SK-N-SH (cell line): Measurements from ENCODE around the gene ATG4C. TPM values are rescaled to one million over a fixed set of nuclear protein-coding genes. Genes with fewer than 3 reads are reported as not detected.

Experiments
- CTCF ChIA-PET: fragments of 300-600, 350-600 bp; formaldehyde crosslinking; extraction: SDS; loops from one replicate; lab custom pipeline; 2021; lab: Yijun Ruan, JAX
- POLR2A ChIA-PET: fragments of 350-600 bp; sonication (Branson Sonifier 250); formaldehyde crosslinking; extraction: SDS; loops from one replicate; lab custom pipeline; 2020; ENCODE audit warnings: antibody characterized with exemption, inconsistent platforms; lab: Yijun Ruan, JAX
- DNase-seq: peaks from one replicate; pipeline ENCODE4 v3.0.0; 2012
- H2AFZ ChIP-seq: fragments of 200-600 bp; sonication (generic); 2 replicates; pipeline ENCODE4 v1.8.1; 2016; ENCODE audit warnings: antibody characterized with exemption, mild to moderate bottlenecking, low read depth
- H3F3A ChIP-seq: fragments of 200-600 bp; sonication (generic); replicated peaks from 2 replicates; pipeline ENCODE3; 2016; ENCODE audit warnings: antibody characterized with exemption, mild to moderate bottlenecking; ENCODE audit not compliant: insufficient read depth
- H3K27ac ChIP-seq, 2 experiments: fragments of 200-500 bp in 1 of 2; fragments of 200-600 bp in 1 of 2; sonication (Bioruptor generic) in 1 of 2; sonication (generic), shearing (Covaris generic) in 1 of 2; 2 replicates each; pipeline versions ENCODE4 v1.5.1 to v1.6.1; 2014 to 2016; ENCODE audit warnings: low read depth in 2 of 2, inconsistent platforms in 1 of 2, low read length in 1 of 2, mild to moderate bottlenecking in 1 of 2, mixed read lengths in 1 of 2
- H3K27me3 ChIP-seq: fragments of 200-600 bp; sonication (generic), shearing (Covaris generic); 2 replicates; pipeline ENCODE4 v1.6.1; 2016; ENCODE audit warnings: mixed run types; ENCODE audit not compliant: insufficient read depth
- H3K36me3 ChIP-seq, 2 experiments: fragments of 200-500 bp in 1 of 2; fragments of 200-600 bp in 1 of 2; sonication (Bioruptor generic) in 1 of 2; sonication (generic) in 1 of 2; replicated peaks in 1 of 2; 2 replicates each; pipeline versions ENCODE3 to v1.5.1; 2014 to 2016; ENCODE audit warnings: low read length in 1 of 2, mild to moderate bottlenecking in 1 of 2; ENCODE audit not compliant: insufficient read depth in 2 of 2, control insufficient read depth in 1 of 2
- H3K4me1 ChIP-seq, 2 experiments: fragments of 200-500 bp in 1 of 2; fragments of 200-600 bp in 1 of 2; sonication (Bioruptor generic) in 1 of 2; sonication (generic), shearing (Covaris generic) in 1 of 2; 2 replicates each; pipeline versions ENCODE4 v1.5.1 to v1.6.1; 2014 to 2016; ENCODE audit warnings: low read depth in 1 of 2, low read length in 1 of 2, mixed run types in 1 of 2; ENCODE audit not compliant: insufficient read depth in 2 of 2, control insufficient read depth in 1 of 2
- H3K4me2 ChIP-seq: fragments of 200-600 bp; sonication (generic), shearing (Covaris generic); 2 replicates; pipeline ENCODE4 v1.6.1; 2017; ENCODE audit warnings: mixed run types
- H3K4me3 ChIP-seq, 2 experiments: fragments of 200-500 bp in 1 of 2; fragments of 200-600 bp in 1 of 2; sonication (Bioruptor generic) in 1 of 2; sonication (generic), shearing (Covaris generic) in 1 of 2; 2 replicates each; pipeline versions ENCODE4 v1.5.1 to v1.8.1; 2014 to 2016; ENCODE audit warnings: low read depth in 2 of 2, inconsistent platforms in 1 of 2, low read length in 1 of 2, mild to moderate bottlenecking in 1 of 2, mixed read lengths in 1 of 2, moderate library complexity in 1 of 2
- H3K79me2 ChIP-seq: fragments of 200-600 bp; sonication (generic); 2 replicates; pipeline ENCODE4 v1.8.1; 2017; ENCODE audit warnings: mild to moderate bottlenecking; ENCODE audit not compliant: insufficient read depth
- H3K9ac ChIP-seq: fragments of 200-600 bp; sonication (generic); 2 replicates; pipeline ENCODE4 v1.6.1; 2017; ENCODE audit warnings: mixed run types
- H3K9me2 ChIP-seq: fragments of 200-600 bp; sonication (generic); 2 replicates; pipeline ENCODE4 v1.6.1; 2017; ENCODE audit warnings: mixed run types
- H3K9me3 ChIP-seq: fragments of 200-600 bp; sonication (generic); 2 replicates; pipeline ENCODE4 v1.6.1; 2017; ENCODE audit warnings: mixed run types, mild to moderate bottlenecking, moderate library complexity
- H4K20me1 ChIP-seq: fragments of 200-600 bp; sonication (generic); 2 replicates; pipeline ENCODE4 v1.6.1; 2017; ENCODE audit warnings: mild to moderate bottlenecking, mixed run types; ENCODE audit not compliant: insufficient read depth
- EP300 ChIP-seq, 2 experiments: IDR thresholded peaks; 2 replicates each; pipeline versions ENCODE4 v1.4.0 to v1.6.1; 2012; ENCODE audit warnings: borderline replicate concordance in 1 of 2, low read depth in 1 of 2, low read length in 1 of 2
- EZH2phosphoT487 ChIP-seq: fragments of 200-600 bp; sonication (generic); IDR thresholded peaks from 2 replicates; pipeline ENCODE4 v1.6.1; 2017; ENCODE audit warnings: low read depth, mixed run types, mild to moderate bottlenecking, antibody characterized with exemption, moderate library complexity, borderline replicate concordance
- FOXJ3 ChIP-seq: sonication (generic); formaldehyde crosslinking; IDR thresholded peaks from 2 replicates; pipeline ENCODE4 v1.5.1; 2020; ENCODE audit warnings: mild to moderate bottlenecking, missing genetic modification reagents
- GABPA ChIP-seq: IDR thresholded peaks from 2 replicates; pipeline ENCODE4 v1.4.0; 2012; ENCODE audit warnings: low read depth, mild to moderate bottlenecking
- JUND ChIP-seq: IDR thresholded peaks from 2 replicates; pipeline ENCODE4 v1.4.0; 2012
- MAX ChIP-seq: IDR thresholded peaks from 2 replicates; pipeline ENCODE4 v1.4.0; 2012; ENCODE audit warnings: low read depth
- MEF2A ChIP-seq: IDR thresholded peaks from 2 replicates; pipeline ENCODE4 v1.4.0; 2012; ENCODE audit warnings: low read depth, borderline replicate concordance
- MXI1 ChIP-seq: IDR thresholded peaks from 2 replicates; pipeline ENCODE4 v1.6.1; 2012; ENCODE audit warnings: mild to moderate bottlenecking, low read depth, low read length, improper control_type of control experiment
- NFIC ChIP-seq: IDR thresholded peaks from 2 replicates; pipeline ENCODE4 v1.4.0; 2012; ENCODE audit warnings: borderline replicate concordance
- RAD21 ChIP-seq: IDR thresholded peaks from 2 replicates; pipeline ENCODE4 v1.6.1; 2012; ENCODE audit warnings: mild to moderate bottlenecking, low read length
- RCOR1 ChIP-seq: fragments of 150-350 bp; IDR thresholded peaks from 2 replicates; pipeline ENCODE4 v1.6.1; 2017; ENCODE audit warnings: antibody characterized with exemption, low read length
- REST ChIP-seq: IDR thresholded peaks from 2 replicates; pipeline ENCODE4 v1.6.1; 2012; ENCODE audit warnings: mild to moderate bottlenecking, low read depth, low read length, moderate library complexity
- SIN3A ChIP-seq: IDR thresholded peaks from 2 replicates; pipeline ENCODE4 v1.6.1; 2012; ENCODE audit warnings: low read depth, mild to moderate bottlenecking, low read length, moderate library complexity, borderline replicate concordance
- SMC3 ChIP-seq: IDR thresholded peaks from 2 replicates; pipeline ENCODE4 v1.6.1; 2012; ENCODE audit warnings: low read depth, low read length, improper control_type of control experiment
- TAF1 ChIP-seq: IDR thresholded peaks from 2 replicates; pipeline ENCODE4 v1.6.1; 2012; ENCODE audit warnings: low read depth, mild to moderate bottlenecking, low read length, moderate library complexity, borderline replicate concordance
- TCF12 ChIP-seq: IDR thresholded peaks from 2 replicates; pipeline ENCODE4 v1.4.0; 2012
- TEAD4 ChIP-seq: IDR thresholded peaks from 2 replicates; pipeline ENCODE4 v1.4.0; 2012; ENCODE audit warnings: mild to moderate bottlenecking, borderline replicate concordance; ENCODE audit not compliant: insufficient read depth
- WGBS: methylation state at CpG from one replicate; pipeline ENCODE4 v1.1.6; 2017; ENCODE audit warnings: low lambda C conversion rate; 5-methylcytosine and 5-hydroxymethylcytosine counted together
- polyA plus RNA-seq, 3 experiments: library from polyadenylated mRNA; depleted of rRNA; stranded (reverse); fragments of >200 nt; gene quantifications; 2 replicates each; pipeline ENCODE4 v1.2.3, GENCODE V29; 2012
- TF ChIP-seq, protein P1 (sequence below): fragments of 150-350 bp; IDR thresholded peaks from 2 replicates; pipeline ENCODE4 v1.6.1; 2017; ENCODE audit warnings: antibody characterized with exemption, low read length, low read depth, borderline replicate concordance
- TF ChIP-seq, protein P2 (sequence below): IDR thresholded peaks from 2 replicates; pipeline ENCODE4; 2012

Gene ATG4C
- polyA plus RNA-seq, 1 of the 3 experiments (the other 2 are of a cell fraction): 3.0 TPM

DNA sequence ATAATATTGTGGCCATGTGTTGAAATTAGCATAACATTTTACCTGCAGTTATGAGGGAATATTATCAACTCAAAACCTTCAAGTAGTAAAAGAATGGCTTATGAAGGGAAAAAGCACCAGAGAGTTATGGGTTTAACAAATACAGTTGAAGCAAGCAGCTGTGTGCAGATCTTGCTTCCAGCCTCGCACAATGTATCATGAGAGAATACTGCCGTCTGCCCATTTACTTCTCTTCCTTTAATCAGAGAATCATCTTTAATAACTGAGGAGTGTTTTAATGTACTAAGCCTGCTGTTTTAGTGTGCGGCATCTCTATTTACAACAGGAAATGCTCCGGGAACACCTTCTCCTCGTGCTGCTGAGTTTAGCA is 120.9 kb downstream of the ATG4C start:
- no peaks in the 10 kb centered on the region for H4K20me1 ChIP-seq
- no peaks in the 10 kb centered on the region for H3K79me2 ChIP-seq
- H3F3A ChIP-seq: no peaks in the 10 kb centered on the region
- no peaks in the 10 kb centered on the region for H3K9me3 ChIP-seq
- no peak for DNase-seq
- H3K27me3 ChIP-seq: no peaks in the 10 kb centered on the region
- ChIA-PET CTCF (interaction anchor here (1.4 to 3.5 kb wide), 5 partner anchors 11 to 244 kb away, joined by 3 to 35 read pairs (median 5); no protein-coding TSS in a partner anchor), POLR2A (no interaction called here)
- H3K9me2 ChIP-seq: no peaks in the 10 kb centered on the region
- H2AFZ ChIP-seq: no peak overlapping the region
- TF ChIP-seq RCOR1: no peak
- no peak for TF ChIP-seq SIN3A
- no peak for TF ChIP-seq EP300 (IDR thresholded peaks at IDR 0.05; ENCODE audit: borderline replicate concordance in 1 of 2, low read depth in 1 of 2, low read length in 1 of 2)
- no peak for TF ChIP-seq REST
- TF ChIP-seq, protein P1, sequence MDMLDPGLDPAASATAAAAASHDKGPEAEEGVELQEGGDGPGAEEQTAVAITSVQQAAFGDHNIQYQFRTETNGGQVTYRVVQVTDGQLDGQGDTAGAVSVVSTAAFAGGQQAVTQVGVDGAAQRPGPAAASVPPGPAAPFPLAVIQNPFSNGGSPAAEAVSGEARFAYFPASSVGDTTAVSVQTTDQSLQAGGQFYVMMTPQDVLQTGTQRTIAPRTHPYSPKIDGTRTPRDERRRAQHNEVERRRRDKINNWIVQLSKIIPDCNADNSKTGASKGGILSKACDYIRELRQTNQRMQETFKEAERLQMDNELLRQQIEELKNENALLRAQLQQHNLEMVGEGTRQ: no peak
- no peak for TF ChIP-seq TEAD4
- TF ChIP-seq MXI1: no peak
- TF ChIP-seq MAX: no peak
- TF ChIP-seq SMC3: no peak
- no peak for TF ChIP-seq RAD21
- no peak for TF ChIP-seq TCF12
- peaks cover 0 to 4% of the 10 kb centered on the region in 2 experiments; a peak in 2 of 4 replicates for H3K4me1 ChIP-seq
- H3K4me2 ChIP-seq: no peak overlapping the region
- 81% methylated on average over 5 of the region's 5 CpGs for whole genome bisulfite sequencing
- no peak overlapping the region for H3K4me3 ChIP-seq
- no peaks in the 10 kb centered on the region for H3K36me3 ChIP-seq
- H3K27ac ChIP-seq: no peak overlapping the region
- H3K9ac ChIP-seq: no peak overlapping the region

- 73% methylated on average over 6 of the region's 6 CpGs for WGBS
- no peak overlapping the region for H3K4me3 ChIP-seq
- peaks cover 0 to 4% of the 10 kb centered on the region in 2 experiments; a peak in 2 of 4 replicates for H3K4me1 ChIP-seq
- CTCF ChIA-PET: interaction anchor here (1.0 to 3.5 kb wide), 11 partner anchors 11 to 422 kb away, joined by 3 to 35 read pairs (median 4); no protein-coding TSS in a partner anchor
- no peaks in the 10 kb centered on the region for H4K20me1 ChIP-seq
- no peak overlapping the region for H3K4me2 ChIP-seq
- no peaks in the 10 kb centered on the region for H3K79me2 ChIP-seq
- no peak overlapping the region for H3K27ac ChIP-seq
- POLR2A ChIA-PET: no interaction called here
- H3K27me3 ChIP-seq: no peaks in the 10 kb centered on the region
- no peak for DNase-seq
- H2AFZ ChIP-seq: no peak overlapping the region
- H3F3A ChIP-seq: no peaks in the 10 kb centered on the region
- no peaks in the 10 kb centered on the region for H3K9me2 ChIP-seq
- H3K36me3 ChIP-seq: no peaks in the 10 kb centered on the region
- no peaks in the 10 kb centered on the region for H3K9me3 ChIP-seq
- no peak overlapping the region for H3K9ac ChIP-seq
- TF ChIP-seq JUND (no peak), TCF12 (no peak), SIN3A (no peak), MEF2A (no peak), GABPA (no peak), REST (no peak), FOXJ3 (CRISPR knock-in tag) (no peak), TAF1 (no peak), EZH2phosphoT487 (no peak), NFIC (no peak)
- TF ChIP-seq, protein P2, sequence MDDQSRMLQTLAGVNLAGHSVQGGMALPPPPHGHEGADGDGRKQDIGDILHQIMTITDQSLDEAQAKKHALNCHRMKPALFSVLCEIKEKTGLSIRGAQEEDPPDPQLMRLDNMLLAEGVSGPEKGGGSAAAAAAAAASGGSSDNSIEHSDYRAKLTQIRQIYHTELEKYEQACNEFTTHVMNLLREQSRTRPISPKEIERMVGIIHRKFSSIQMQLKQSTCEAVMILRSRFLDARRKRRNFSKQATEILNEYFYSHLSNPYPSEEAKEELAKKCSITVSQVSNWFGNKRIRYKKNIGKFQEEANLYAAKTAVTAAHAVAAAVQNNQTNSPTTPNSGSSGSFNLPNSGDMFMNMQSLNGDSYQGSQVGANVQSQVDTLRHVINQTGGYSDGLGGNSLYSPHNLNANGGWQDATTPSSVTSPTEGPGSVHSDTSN: no peak
Observed at GRCh38 chr1:62905309-62905708, 121.4 kb downstream of the ATG4C start.
